DND-41 (cell line): ENCODE data around the gene ELMO2.
A peak's percentile ranks its signal among the peaks of the same experiment; 100 is the strongest.

Experiments used
- ATAC-seq: fragments of 200-7000 bp; cut with Tn5 transposase; 3 replicates; pipeline ENCODE4 v1.9.1; 2021; ENCODE audit warnings: low read depth; ENCODE audit not compliant: insufficient read depth
- DNase-seq: peaks from one replicate; pipeline ENCODE4 v3.0.0-alpha.2; 2020
- H2AFZ ChIP-seq: 2 replicates; pipeline ENCODE4 v1.6.0; 2012; ENCODE audit warnings: low read depth, low read length
- H3K27ac ChIP-seq: 2 replicates; pipeline ENCODE4 v1.5.1; 2012; ENCODE audit warnings: low read length, inconsistent platforms
- H3K27me3 ChIP-seq: fragments of 200-600 bp; sonication (generic); 2 replicates; pipeline ENCODE4 v1.6.0; 2012; ENCODE audit warnings: low read length, mild to moderate bottlenecking, inconsistent platforms; ENCODE audit not compliant: insufficient read depth, poor library complexity
- H3K36me3 ChIP-seq: 2 replicates; pipeline ENCODE4 v1.5.1; 2012; ENCODE audit warnings: low read length, inconsistent platforms; ENCODE audit not compliant: insufficient read depth
- H3K4me1 ChIP-seq: 2 replicates; pipeline ENCODE4 v1.5.1; 2012; ENCODE audit warnings: mild to moderate bottlenecking, low read length; ENCODE audit not compliant: insufficient read depth
- H3K4me2 ChIP-seq: 2 replicates; pipeline ENCODE4 v1.6.0; 2012; ENCODE audit warnings: mild to moderate bottlenecking, moderate library complexity, low read length, inconsistent platforms; ENCODE audit not compliant: insufficient read depth
- H3K4me3 ChIP-seq, 2 experiments: fragments of 200-600 bp in 1 of 2; shearing (Covaris generic) in 1 of 2; 2 replicates each; pipeline ENCODE4 v1.5.1; 2012 to 2016; ENCODE audit warnings: inconsistent platforms in 2 of 2, low read length in 2 of 2, mild to moderate bottlenecking in 2 of 2, low read depth in 1 of 2, moderate library complexity in 1 of 2
- H3K79me2 ChIP-seq: 2 replicates; pipeline ENCODE4 v1.6.0; 2012; ENCODE audit warnings: low read length, inconsistent platforms; ENCODE audit not compliant: insufficient read depth
- H3K9ac ChIP-seq: 2 replicates; pipeline ENCODE4 v1.6.0; 2012; ENCODE audit warnings: low read depth, mild to moderate bottlenecking, inconsistent platforms, low read length, moderate library complexity
- H3K9me3 ChIP-seq: 2 replicates; pipeline ENCODE4 v1.5.1; 2012; ENCODE audit warnings: low read length, moderate library complexity, mild to moderate bottlenecking, inconsistent platforms; ENCODE audit not compliant: insufficient read depth, severe bottlenecking
- H4K20me1 ChIP-seq: 2 replicates; pipeline ENCODE4 v1.6.0; 2012; ENCODE audit warnings: low read length; ENCODE audit not compliant: insufficient read depth
- EZH2 ChIP-seq: IDR thresholded peaks from 3 replicates; pipeline ENCODE4 v1.6.1; 2012; ENCODE audit warnings: borderline replicate concordance, low read depth, mild to moderate bottlenecking, moderate library complexity, low read length, inconsistent platforms; ENCODE audit not compliant: severe bottlenecking
- TF ChIP-seq, protein P1 (sequence below): IDR thresholded peaks from 2 replicates; pipeline ENCODE4 v1.5.1; 2012; ENCODE audit warnings: borderline replicate concordance, low read length, moderate library complexity, mild to moderate bottlenecking; ENCODE audit not compliant: poor library complexity, severe bottlenecking; ENCODE audit errors: extremely low read depth

ELMO2 gene

DNA sequence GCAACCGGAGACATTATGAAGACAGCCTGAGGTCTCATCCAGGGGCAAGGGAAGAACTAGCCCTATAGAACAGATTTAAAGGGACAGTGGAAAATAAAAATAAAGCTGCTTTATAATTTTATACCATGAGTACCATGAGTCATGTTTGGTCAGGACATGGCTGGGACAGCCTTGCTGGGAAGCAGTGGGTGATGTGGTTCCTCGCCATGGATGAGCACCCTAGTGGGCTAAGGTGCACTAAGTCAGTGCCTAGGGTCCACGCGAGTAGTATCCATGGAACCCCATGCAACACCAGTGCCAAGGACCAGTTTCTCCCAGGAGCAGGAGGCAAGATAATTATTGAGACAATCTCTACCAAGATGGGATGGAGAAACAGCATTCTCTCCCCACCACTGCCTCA is 33.4 kb upstream of the ELMO2 start:
- no peaks in the 10 kb centered on the region for H3K9me3 ChIP-seq
- no peak overlapping the region for H3K4me3 ChIP-seq
- DNase-seq (no peak), ATAC-seq (no peak)
- H4K20me1 ChIP-seq, result no peaks in the 10 kb centered on the region
- H3K36me3 ChIP-seq, result no peaks in the 10 kb centered on the region
- H3K4me1 ChIP-seq, result no peaks in the 10 kb centered on the region
- H3K4me2 ChIP-seq, result no peak overlapping the region
- no peak for TF ChIP-seq EZH2
- TF ChIP-seq, protein P1, sequence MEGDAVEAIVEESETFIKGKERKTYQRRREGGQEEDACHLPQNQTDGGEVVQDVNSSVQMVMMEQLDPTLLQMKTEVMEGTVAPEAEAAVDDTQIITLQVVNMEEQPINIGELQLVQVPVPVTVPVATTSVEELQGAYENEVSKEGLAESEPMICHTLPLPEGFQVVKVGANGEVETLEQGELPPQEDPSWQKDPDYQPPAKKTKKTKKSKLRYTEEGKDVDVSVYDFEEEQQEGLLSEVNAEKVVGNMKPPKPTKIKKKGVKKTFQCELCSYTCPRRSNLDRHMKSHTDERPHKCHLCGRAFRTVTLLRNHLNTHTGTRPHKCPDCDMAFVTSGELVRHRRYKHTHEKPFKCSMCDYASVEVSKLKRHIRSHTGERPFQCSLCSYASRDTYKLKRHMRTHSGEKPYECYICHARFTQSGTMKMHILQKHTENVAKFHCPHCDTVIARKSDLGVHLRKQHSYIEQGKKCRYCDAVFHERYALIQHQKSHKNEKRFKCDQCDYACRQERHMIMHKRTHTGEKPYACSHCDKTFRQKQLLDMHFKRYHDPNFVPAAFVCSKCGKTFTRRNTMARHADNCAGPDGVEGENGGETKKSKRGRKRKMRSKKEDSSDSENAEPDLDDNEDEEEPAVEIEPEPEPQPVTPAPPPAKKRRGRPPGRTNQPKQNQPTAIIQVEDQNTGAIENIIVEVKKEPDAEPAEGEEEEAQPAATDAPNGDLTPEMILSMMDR, result no peak
- H3K27ac ChIP-seq, result no peak overlapping the region
- no peak overlapping the region for H3K9ac ChIP-seq
- peaks cover 13% of the 10 kb centered on the region for H3K27me3 ChIP-seq
- H2AFZ ChIP-seq, result no peak overlapping the region
- H3K79me2 ChIP-seq, result no peaks in the 10 kb centered on the region

DNA sequence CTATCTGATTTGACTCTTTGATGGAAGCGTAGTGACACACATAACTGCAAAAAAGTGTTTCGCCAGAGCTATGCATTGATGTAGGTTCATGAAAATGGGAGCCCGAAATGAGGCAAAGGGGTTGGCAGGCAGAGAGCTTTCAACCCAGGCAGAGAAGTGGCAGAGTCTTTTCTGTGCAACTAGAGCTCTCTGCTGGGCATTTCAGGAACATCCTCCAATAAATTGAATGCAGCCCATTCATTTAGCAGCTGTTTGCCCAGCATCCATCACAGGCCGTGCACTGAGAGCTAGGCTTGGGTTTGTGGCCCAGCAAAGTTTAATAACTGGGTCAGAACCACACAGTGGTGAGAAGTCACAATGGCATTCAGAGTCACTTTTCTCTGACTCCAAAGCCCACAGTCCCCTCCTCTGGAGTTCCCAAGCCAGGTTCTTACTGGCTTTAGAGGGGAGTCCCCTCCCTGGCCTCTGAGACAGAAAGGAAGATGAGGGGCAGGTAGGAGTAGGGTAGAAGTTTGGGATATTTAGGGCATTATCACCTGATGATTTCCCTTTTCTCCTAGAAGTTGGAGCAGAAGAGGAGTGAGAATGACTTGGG is 31.8 kb upstream of the ELMO2 start:
- peak; percentile 14 for DNase-seq
- no peaks in the 10 kb centered on the region for H3K4me1 ChIP-seq
- H3K9me3 ChIP-seq, result no peaks in the 10 kb centered on the region
- TF ChIP-seq, protein P1, result peak; percentile 46
- TF ChIP-seq EZH2, result no peak
- no peak overlapping the region for H3K4me2 ChIP-seq
- no peaks in the 10 kb centered on the region for H3K36me3 ChIP-seq
- 0 out of 3 replicates have a peak, but pooled peaks have one; percentile 33 for ATAC-seq
- H3K9ac ChIP-seq, result no peak overlapping the region
- peaks cover 4% of the 10 kb centered on the region for H3K27me3 ChIP-seq
- H3K4me3 ChIP-seq, result no peak overlapping the region
- no peak overlapping the region for H3K27ac ChIP-seq
- no peaks in the 10 kb centered on the region for H4K20me1 ChIP-seq
- H3K79me2 ChIP-seq, result no peaks in the 10 kb centered on the region
- H2AFZ ChIP-seq, result no peak overlapping the region

DNA sequence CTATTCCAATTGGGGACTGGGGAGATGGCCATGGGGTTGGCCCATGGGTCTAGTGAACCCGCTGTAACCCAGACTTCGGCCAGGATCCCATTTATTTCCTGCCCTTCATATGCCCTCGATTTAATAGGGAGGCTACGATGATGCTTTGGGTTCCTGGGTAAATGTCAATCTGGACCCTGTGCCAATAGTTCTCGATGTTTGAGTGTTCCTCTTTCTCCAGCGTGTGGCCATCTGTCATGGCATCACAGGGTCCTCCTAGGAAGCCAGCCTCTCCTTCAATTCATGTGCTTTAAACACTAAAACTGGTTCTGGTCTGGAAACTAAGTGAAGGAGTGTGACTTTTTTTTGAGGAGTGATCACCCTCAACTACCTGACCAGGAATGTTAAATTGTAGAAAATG is 28.7 kb upstream of the ELMO2 start:
- Histone ChIP-seq H3K4me1 (no peaks in the 10 kb centered on the region), H2AFZ (no peak overlapping the region), H4K20me1 (0 out of 2 replicates have a peak, but pooled peaks cover 3% of the 10 kb centered on the region), H3K4me3 (no peak overlapping the region), H3K27me3 (peaks cover 13% of the 10 kb centered on the region), H3K4me2 (no peak overlapping the region), H3K36me3 (no peaks in the 10 kb centered on the region), H3K9me3 (no peaks in the 10 kb centered on the region), H3K79me2 (no peaks in the 10 kb centered on the region), H3K9ac (no peak overlapping the region), H3K27ac (no peak overlapping the region)
- TF ChIP-seq, protein P1, result no peak
- TF ChIP-seq EZH2, result no peak
- DNase-seq, result no peak
- no peak for ATAC-seq
